ENCODE measurements around the gene ZMAT5.
"Not testable (repeated sequence)": the region's sequence is repeated elsewhere in the genome, so short reads cannot be mapped to it uniquely, and the experiment has no call there.

ZMAT5 gene

GRCh38 chr22:29767171-29768051 is 604 bp upstream of the ZMAT5 start, which contains the start of gene UQCR10:
UQCR10 (plus strand) TSS chr22:29767369; CDS start chr22:29767399, 30 bp downstream.
- H3K36me3 ChIP-seq (ENCODE audit: insufficient read depth, low read length): peaks cover 19% of the 10 kb centered on the region
- H3K27ac ChIP-seq (ENCODE audit: low read depth, low read length): peak within 1 kb of the TSS; percentile 70
- no peaks in the 10 kb centered on the region for H3K9me3 ChIP-seq (ENCODE audit: low read length)
- peaks cover 21% of the 10 kb centered on the region for H3K4me1 ChIP-seq (ENCODE audit: insufficient read depth, low read length)
- peak within 1 kb of the TSS; percentile 46 to 89 for H3K4me3 ChIP-seq (ENCODE audit: low read depth in 1 of 2, low read length in 2 of 2)
- peak within 1 kb of the TSS; percentile 93 for H3K9ac ChIP-seq (ENCODE audit: low read length)
- H3K27me3 ChIP-seq (ENCODE audit: control insufficient read depth in 1 of 2, insufficient read depth in 2 of 2, low read length in 2 of 2): no peaks in the 10 kb centered on the region

GRCh38 chr22:29765905-29766631 is 739 bp downstream of the ZMAT5 start:
- Histone ChIP-seq H3K27ac (ENCODE audit: low read depth, low read length) (peak overlapping the region; percentile 70), H3K9me3 (ENCODE audit: low read length) (no peaks in the 10 kb centered on the region)

GRCh38 chr22:29762263-29762662 is 4.5 kb downstream of the ZMAT5 start:
- Histone ChIP-seq H3K4me1 (ENCODE audit: insufficient read depth, low read length) (peaks cover 9% of the 10 kb centered on the region), H3K9me3 (ENCODE audit: low read length) (no peaks in the 10 kb centered on the region), H3K27me3 (ENCODE audit: control insufficient read depth in 1 of 2, insufficient read depth in 2 of 2, low read length in 2 of 2) (no peaks in the 10 kb centered on the region), H3K4me3 (ENCODE audit: low read depth in 1 of 2, low read length in 2 of 2) (no peak overlapping the region), H3K36me3 (ENCODE audit: insufficient read depth, low read length) (no peaks in the 10 kb centered on the region), H3K27ac (ENCODE audit: low read depth, low read length) (no peak overlapping the region), H3K9ac (ENCODE audit: low read length) (no peak overlapping the region)

More at GRCh38 chr22:29765905-29766631, 739 bp downstream of the ZMAT5 start:
- Histone ChIP-seq H3K4me1 (ENCODE audit: insufficient read depth, low read length) (peaks cover 21% of the 10 kb centered on the region), H3K36me3 (ENCODE audit: insufficient read depth, low read length) (peaks cover 18% of the 10 kb centered on the region), H3K9ac (ENCODE audit: low read length) (peak overlapping the region; percentile 60), H3K27me3 (ENCODE audit: control insufficient read depth in 1 of 2, insufficient read depth in 2 of 2, low read length in 2 of 2) (no peaks in the 10 kb centered on the region), H3K4me3 (ENCODE audit: low read depth in 1 of 2, low read length in 2 of 2) (peak overlapping the region; percentile 46 to 89)

- Histone ChIP-seq H3K27ac (ENCODE audit: low read depth, low read length) (no peak overlapping the region), H3K4me1 (ENCODE audit: insufficient read depth, low read length) (no peaks in the 10 kb centered on the region), H3K27me3 (ENCODE audit: control insufficient read depth in 1 of 2, insufficient read depth in 2 of 2, low read length in 2 of 2) (no peaks in the 10 kb centered on the region), H3K9me3 (ENCODE audit: low read length) (no peaks in the 10 kb centered on the region), H3K36me3 (ENCODE audit: insufficient read depth, low read length) (no peaks in the 10 kb centered on the region), H3K4me3 (ENCODE audit: low read depth in 1 of 2, low read length in 2 of 2) (no peak overlapping the region), H3K9ac (ENCODE audit: low read length) (no peak overlapping the region)
Observed at GRCh38 chr22:29758959-29759358, 7.8 kb downstream of the ZMAT5 start.

- H3K27ac ChIP-seq (ENCODE audit: low read depth, low read length): no peak overlapping the region
Observed at GRCh38 chr22:29758068-29758622, 8.7 kb downstream of the ZMAT5 start.

GRCh38 chr22:29757096-29757495 is 9.7 kb downstream of the ZMAT5 start:
- Histone ChIP-seq H3K4me1 (ENCODE audit: insufficient read depth, low read length) (no peaks in the 10 kb centered on the region), H3K9me3 (ENCODE audit: low read length) (no peaks in the 10 kb centered on the region), H3K9ac (ENCODE audit: low read length) (no peak overlapping the region), H3K4me3 (ENCODE audit: low read depth in 1 of 2, low read length in 2 of 2) (no peak overlapping the region), H3K27me3 (ENCODE audit: control insufficient read depth in 1 of 2, insufficient read depth in 2 of 2, low read length in 2 of 2) (no peaks in the 10 kb centered on the region), H3K36me3 (ENCODE audit: insufficient read depth, low read length) (no peaks in the 10 kb centered on the region), H3K27ac (ENCODE audit: low read depth, low read length) (no peak overlapping the region)

More at GRCh38 chr22:29758068-29758622, 8.7 kb downstream of the ZMAT5 start:
- Histone ChIP-seq H3K9ac (ENCODE audit: low read length) (no peak overlapping the region), H3K36me3 (ENCODE audit: insufficient read depth, low read length) (no peaks in the 10 kb centered on the region), H3K4me1 (ENCODE audit: insufficient read depth, low read length) (no peaks in the 10 kb centered on the region), H3K27me3 (ENCODE audit: control insufficient read depth in 1 of 2, insufficient read depth in 2 of 2, low read length in 2 of 2) (no peaks in the 10 kb centered on the region), H3K9me3 (ENCODE audit: low read length) (no peaks in the 10 kb centered on the region), H3K4me3 (ENCODE audit: low read depth in 1 of 2, low read length in 2 of 2) (no peak overlapping the region)

GRCh38 chr22:29756341-29756740 is 10.5 kb downstream of the ZMAT5 start:
- Histone ChIP-seq H3K27me3 (ENCODE audit: control insufficient read depth in 1 of 2, insufficient read depth in 2 of 2, low read length in 2 of 2) (no peaks in the 10 kb centered on the region), H3K9ac (ENCODE audit: low read length) (no peak overlapping the region), H3K9me3 (ENCODE audit: low read length) (no peaks in the 10 kb centered on the region), H3K4me3 (ENCODE audit: low read depth in 1 of 2, low read length in 2 of 2) (no peak overlapping the region), H3K36me3 (ENCODE audit: insufficient read depth, low read length) (no peaks in the 10 kb centered on the region), H3K27ac (ENCODE audit: low read depth, low read length) (no peak overlapping the region), H3K4me1 (ENCODE audit: insufficient read depth, low read length) (no peaks in the 10 kb centered on the region)

- Histone ChIP-seq H3K9ac (ENCODE audit: low read length) (no peak overlapping the region), H3K4me1 (ENCODE audit: insufficient read depth, low read length) (no peaks in the 10 kb centered on the region), H3K4me3 (ENCODE audit: low read depth in 1 of 2, low read length in 2 of 2) (no peak overlapping the region), H3K27ac (ENCODE audit: low read depth, low read length) (no peak overlapping the region), H3K27me3 (ENCODE audit: control insufficient read depth in 1 of 2, insufficient read depth in 2 of 2, low read length in 2 of 2) (no peaks in the 10 kb centered on the region), H3K36me3 (ENCODE audit: insufficient read depth, low read length) (no peaks in the 10 kb centered on the region), H3K9me3 (ENCODE audit: low read length) (no peaks in the 10 kb centered on the region)
Observed at GRCh38 chr22:29755889-29756288, 10.9 kb downstream of the ZMAT5 start.

- H3K9ac ChIP-seq (ENCODE audit: low read length); H3K9me3 ChIP-seq (ENCODE audit: low read length); H3K27ac ChIP-seq (ENCODE audit: low read depth, low read length); H3K36me3 ChIP-seq (ENCODE audit: insufficient read depth, low read length); H3K4me1 ChIP-seq (ENCODE audit: insufficient read depth, low read length); H3K27me3 ChIP-seq (ENCODE audit: control insufficient read depth in 1 of 2, insufficient read depth in 2 of 2, low read length in 2 of 2); H3K4me3 ChIP-seq (ENCODE audit: low read depth in 1 of 2, low read length in 2 of 2): not testable (repeated sequence)
Observed at GRCh38 chr22:29754658-29755395, 12.0 kb downstream of the ZMAT5 start.

- Histone ChIP-seq H3K27ac (ENCODE audit: low read depth, low read length) (no peak overlapping the region), H3K4me3 (ENCODE audit: low read depth in 1 of 2, low read length in 2 of 2) (no peak overlapping the region), H3K36me3 (ENCODE audit: insufficient read depth, low read length) (peaks cover 4% of the 10 kb centered on the region), H3K4me1 (ENCODE audit: insufficient read depth, low read length) (no peaks in the 10 kb centered on the region), H3K27me3 (ENCODE audit: control insufficient read depth in 1 of 2, insufficient read depth in 2 of 2, low read length in 2 of 2) (no peaks in the 10 kb centered on the region), H3K9me3 (ENCODE audit: low read length) (no peaks in the 10 kb centered on the region), H3K9ac (ENCODE audit: low read length) (no peak overlapping the region)
Observed at GRCh38 chr22:29753808-29754657, 12.8 kb downstream of the ZMAT5 start.

Data from muscle layer of colon (tissue), 2 donors.